Natural killer cell (primary cell): ENCODE data around the gene STXBP5L. TPM values are rescaled to one million over a fixed set of nuclear protein-coding genes. Genes with fewer than 3 reads are reported as not detected.
"Not testable (repeated sequence)": the region's sequence is repeated elsewhere in the genome, so short reads cannot be mapped to it uniquely, and the experiment has no call there.

Experiments used
- ATAC-seq, 3 donors: fragments of 150-1000 bp in 2 of 3; fragments of 200-7000 bp in 1 of 3; cut with Tn5 transposase; 1 replicate in 1 of 3; 2 replicates in 2 of 3; pipeline ENCODE4 v1.10.0; 2021; ENCODE audit warnings: mild to moderate bottlenecking in 2 of 3, moderate library complexity in 2 of 3
- DNase-seq, 2 donors: peaks; one replicate each; pipeline versions ENCODE4 v3.0.0 to v3.0.0-alpha.2; 2013 to 2021; ENCODE audit warnings: mixed read lengths in 1 of 2
- H3K27ac ChIP-seq: one replicate; pipeline ENCODE4 v1.5.1; 2013; ENCODE audit warnings: mild to moderate bottlenecking, low read length
- H3K27me3 ChIP-seq: one replicate; pipeline ENCODE4 v1.6.1; 2013; ENCODE audit warnings: low read length; ENCODE audit not compliant: control insufficient read depth, insufficient read depth
- H3K36me3 ChIP-seq: one replicate; pipeline ENCODE4 v1.6.1; 2013; ENCODE audit warnings: low read length; ENCODE audit not compliant: control insufficient read depth, insufficient read depth
- H3K4me1 ChIP-seq: one replicate; pipeline ENCODE4 v1.6.1; 2013; ENCODE audit warnings: low read length; ENCODE audit not compliant: control insufficient read depth, insufficient read depth
- H3K4me3 ChIP-seq: one replicate; pipeline ENCODE4 v1.5.1; 2013; ENCODE audit warnings: low read length
- H3K9me3 ChIP-seq: one replicate; pipeline ENCODE4 v1.6.1; 2013; ENCODE audit warnings: low read length; ENCODE audit not compliant: control insufficient read depth, insufficient read depth
- H3K27ac Mint-ChIP-seq, 2 donors: one replicate each; pipeline ENCODE4 v1.8.0; 2022; ENCODE audit warnings: mild to moderate bottlenecking in 2 of 2, mixed read lengths in 2 of 2, moderate library complexity in 1 of 2
- H3K27me3 Mint-ChIP-seq, 2 donors: one replicate each; pipeline ENCODE4 v1.8.0; 2022; ENCODE audit warnings: low read depth in 2 of 2, mixed read lengths in 2 of 2
- H3K36me3 Mint-ChIP-seq: one replicate; pipeline ENCODE4 v1.8.0; 2022; ENCODE audit warnings: mixed read lengths
- H3K4me1 Mint-ChIP-seq, 2 donors: one replicate each; pipeline ENCODE4 v1.8.0; 2022; ENCODE audit warnings: mixed read lengths in 2 of 2
- H3K4me3 Mint-ChIP-seq: one replicate; pipeline ENCODE4 v1.8.0; 2022; ENCODE audit warnings: mild to moderate bottlenecking, moderate library complexity, mixed read lengths
- H3K9me3 Mint-ChIP-seq, 2 donors: one replicate each; pipeline ENCODE4 v1.8.0; 2022; ENCODE audit warnings: mixed read lengths in 2 of 2
- WGBS: methylation state at CpG from one replicate; pipeline ENCODE4 v1.1.7; 2013; ENCODE audit warnings: missing lambda C conversion rate; ENCODE audit not compliant: insufficient coverage; 5-methylcytosine and 5-hydroxymethylcytosine counted together
- intact Hi-C: fragments of 100-400 bp; cut with micrococcal nuclease; formaldehyde crosslinking; loops from one replicate; pipeline ENCODE4 v1.14.2; 2022
- total RNA-seq, 4 donors: library from RNA; stranded (reverse); fragments of 120-200 nt in 1 of 4; gene quantifications; one replicate each; pipeline versions ENCODE4 v1.2.3 to v1.2.4, GENCODE V29; 2013 to 2022
- TF ChIP-seq, protein P1 (sequence below): fragments of 200-600 bp; IDR thresholded peaks from one replicate; pipeline ENCODE4 v1.8.0; 2022; ENCODE audit warnings: antibody characterized with exemption

The STXBP5L gene
- total RNA-seq, 3 donors from 2014 or later (not counting 1 experiment from before 2014, with no cell fraction given) = not detected

DNA sequence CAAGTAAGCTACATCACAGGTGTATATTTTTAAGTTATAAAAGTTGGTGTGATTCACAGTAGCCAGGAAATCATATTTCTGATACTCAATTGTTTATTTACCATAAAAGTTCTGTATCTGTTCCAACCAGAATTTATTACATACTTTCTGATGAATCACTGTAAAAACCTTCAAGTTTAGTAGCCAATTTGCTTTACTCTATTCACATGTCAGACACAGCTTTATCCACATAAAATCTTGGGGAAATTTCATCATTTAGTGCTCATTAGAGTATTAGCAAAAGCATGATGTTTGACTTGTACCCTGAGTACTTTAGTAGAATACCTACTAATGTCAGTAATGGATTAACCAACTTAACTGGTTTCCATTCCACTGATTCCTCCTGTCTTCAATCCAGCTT is 388.0 kb downstream of the STXBP5L start:
- H3K4me1 ChIP-seq = no peaks in the 10 kb centered on the region
- H3K9me3 ChIP-seq = no peaks in the 10 kb centered on the region
- no peak overlapping the region for H3K27ac ChIP-seq
- TF ChIP-seq, protein P1, sequence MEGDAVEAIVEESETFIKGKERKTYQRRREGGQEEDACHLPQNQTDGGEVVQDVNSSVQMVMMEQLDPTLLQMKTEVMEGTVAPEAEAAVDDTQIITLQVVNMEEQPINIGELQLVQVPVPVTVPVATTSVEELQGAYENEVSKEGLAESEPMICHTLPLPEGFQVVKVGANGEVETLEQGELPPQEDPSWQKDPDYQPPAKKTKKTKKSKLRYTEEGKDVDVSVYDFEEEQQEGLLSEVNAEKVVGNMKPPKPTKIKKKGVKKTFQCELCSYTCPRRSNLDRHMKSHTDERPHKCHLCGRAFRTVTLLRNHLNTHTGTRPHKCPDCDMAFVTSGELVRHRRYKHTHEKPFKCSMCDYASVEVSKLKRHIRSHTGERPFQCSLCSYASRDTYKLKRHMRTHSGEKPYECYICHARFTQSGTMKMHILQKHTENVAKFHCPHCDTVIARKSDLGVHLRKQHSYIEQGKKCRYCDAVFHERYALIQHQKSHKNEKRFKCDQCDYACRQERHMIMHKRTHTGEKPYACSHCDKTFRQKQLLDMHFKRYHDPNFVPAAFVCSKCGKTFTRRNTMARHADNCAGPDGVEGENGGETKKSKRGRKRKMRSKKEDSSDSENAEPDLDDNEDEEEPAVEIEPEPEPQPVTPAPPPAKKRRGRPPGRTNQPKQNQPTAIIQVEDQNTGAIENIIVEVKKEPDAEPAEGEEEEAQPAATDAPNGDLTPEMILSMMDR = no peak
- H3K27me3 ChIP-seq = no peaks in the 10 kb centered on the region
- H3K36me3 ChIP-seq = no peaks in the 10 kb centered on the region
- Mint-ChIP-seq H3K36me3 (no peaks in the 10 kb centered on the region), H3K4me3 (no peak overlapping the region), H3K9me3 (peaks cover 14 to 16% of the 10 kb centered on the region in 2 donors), H3K27ac (no peak overlapping the region), H3K27me3 (no peaks in the 10 kb centered on the region), H3K4me1 (no peaks in the 10 kb centered on the region)
- H3K4me3 ChIP-seq = no peak overlapping the region
- DNase-seq (no peak), ATAC-seq (no peak)
- intact Hi-C loops = no loop called here

DNA sequence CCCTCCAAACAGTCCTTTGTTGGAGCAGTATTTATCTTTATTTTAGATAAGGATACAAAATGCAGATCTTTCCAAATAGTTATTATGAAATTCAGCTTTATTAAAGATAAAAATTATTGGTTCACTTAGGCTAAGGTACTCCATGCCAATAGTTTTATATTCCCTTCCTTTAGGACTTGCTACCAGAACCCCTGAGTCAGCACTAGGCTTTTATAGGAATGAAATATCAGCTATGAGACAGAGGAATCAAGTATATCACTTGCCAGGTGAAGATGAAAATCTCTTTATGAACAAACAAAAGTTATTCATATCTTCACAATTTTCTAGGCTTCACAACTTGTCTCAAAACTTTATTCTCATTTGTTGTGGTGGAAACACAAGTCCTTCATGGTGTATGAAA is 416.3 kb downstream of the STXBP5L start:
- H3K36me3 ChIP-seq = no peaks in the 10 kb centered on the region
- intact Hi-C loops = no loop called here
- TF ChIP-seq, protein P1 = no peak
- no peak overlapping the region for H3K4me3 ChIP-seq
- H3K36me3 Mint-ChIP-seq = no peaks in the 10 kb centered on the region
- no peaks in the 10 kb centered on the region for H3K4me1 ChIP-seq
- H3K27ac ChIP-seq = no peak overlapping the region
- no peak overlapping the region for H3K4me3 Mint-ChIP-seq
- H3K27me3 ChIP-seq = no peaks in the 10 kb centered on the region
- DNase-seq (no peak), ATAC-seq (no peak)
- peaks cover 2 to 3% of the 10 kb centered on the region in 2 donors for H3K9me3 Mint-ChIP-seq
- H3K27me3 Mint-ChIP-seq = no peaks in the 10 kb centered on the region
- no peaks in the 10 kb centered on the region for H3K4me1 Mint-ChIP-seq
- H3K27ac Mint-ChIP-seq = no peak overlapping the region
- no peaks in the 10 kb centered on the region for H3K9me3 ChIP-seq

GRCh38 chr3:121330118-121330517 is 422.1 kb downstream of the STXBP5L start:
- Histone ChIP-seq H3K36me3 (no peaks in the 10 kb centered on the region), H3K9me3 (peaks cover 5% of the 10 kb centered on the region), H3K4me3 (no peak overlapping the region), H3K27me3 (no peaks in the 10 kb centered on the region), H3K4me1 (no peaks in the 10 kb centered on the region), H3K27ac (no peak overlapping the region)
- Mint-ChIP-seq H3K27ac (no peak overlapping the region), H3K4me3 (no peak overlapping the region), H3K9me3 (peaks cover 5 to 8% of the 10 kb centered on the region in 2 donors), H3K27me3 (no peaks in the 10 kb centered on the region), H3K36me3 (peaks cover 5% of the 10 kb centered on the region), H3K4me1 (no peaks in the 10 kb centered on the region)
- 91% methylated on average over 1 of the region's 1 CpG for WGBS
- ATAC-seq (no peak), DNase-seq (no peak)
- intact Hi-C loops = no loop called here
- TF ChIP-seq, protein P1 = no peak

- Mint-ChIP-seq H3K27me3 (no peaks in the 10 kb centered on the region), H3K27ac (no peak overlapping the region), H3K36me3 (peaks cover 5% of the 10 kb centered on the region), H3K4me1 (no peaks in the 10 kb centered on the region), H3K4me3 (no peak overlapping the region), H3K9me3 (peaks cover 5 to 8% of the 10 kb centered on the region in 2 donors)
- WGBS = 87% methylated on average over 4 of the region's 4 CpGs
- intact Hi-C loops = no loop called here
- Histone ChIP-seq H3K36me3 (no peaks in the 10 kb centered on the region), H3K4me1 (no peaks in the 10 kb centered on the region), H3K4me3 (no peak overlapping the region), H3K9me3 (peaks cover 5% of the 10 kb centered on the region), H3K27ac (no peak overlapping the region), H3K27me3 (no peaks in the 10 kb centered on the region)
- TF ChIP-seq, protein P1 = no peak
- ATAC-seq = no peak
- no peak for DNase-seq
These were observed 422.6 kb downstream of the STXBP5L start for GRCh38 chr3:121330634-121331033.

GRCh38 chr3:121355960-121356359 is 448.0 kb downstream of the STXBP5L start:
- H3K4me3 Mint-ChIP-seq, H3K27me3 Mint-ChIP-seq, H3K9me3 ChIP-seq, H3K36me3 ChIP-seq, DNase-seq, H3K36me3 Mint-ChIP-seq, H3K4me1 Mint-ChIP-seq, intact Hi-C loops, H3K27ac Mint-ChIP-seq, H3K27ac ChIP-seq, H3K27me3 ChIP-seq, ATAC-seq, H3K4me3 ChIP-seq, H3K4me1 ChIP-seq: not testable (repeated sequence)
- 90% methylated on average over 5 of the region's 5 CpGs for WGBS
- H3K9me3 Mint-ChIP-seq = peaks cover 16 to 26% of the 10 kb centered on the region in 2 donors
